IPS-18c (cell line): Measurements from ENCODE around the gene ASPN.

Source experiments
- H3K4me3 ChIP-seq: 2 replicates; pipeline ENCODE4 v1.7.0; 2013; ENCODE audit warnings: low read depth, mild to moderate bottlenecking, low read length, moderate library complexity; ENCODE audit not compliant: insufficient read depth
- H3K9me3 ChIP-seq: one replicate; pipeline ENCODE4 v1.6.1; 2013; ENCODE audit warnings: mild to moderate bottlenecking, low read length, moderate library complexity; ENCODE audit not compliant: control insufficient read depth, insufficient read depth

The ASPN gene

GRCh38 chr9:92482329-92482728 lies at the start of gene ASPN:
Gene ASPN (minus strand): TSS chr9:92482506.
- H3K4me3 ChIP-seq, result no peak within 1 kb of the TSS
- H3K9me3 ChIP-seq, result no peaks in the 10 kb centered on the region

- H3K9me3 ChIP-seq, result no peaks in the 10 kb centered on the region
- no peak overlapping the region for H3K4me3 ChIP-seq
These were observed 48.6 kb upstream of the ASPN start for GRCh38 chr9:92530893-92531292.

GRCh38 chr9:92529124-92529523 lies 46.8 kb upstream of the ASPN start:
- no peaks in the 10 kb centered on the region for H3K9me3 ChIP-seq
- H3K4me3 ChIP-seq, result no peak overlapping the region

DNA sequence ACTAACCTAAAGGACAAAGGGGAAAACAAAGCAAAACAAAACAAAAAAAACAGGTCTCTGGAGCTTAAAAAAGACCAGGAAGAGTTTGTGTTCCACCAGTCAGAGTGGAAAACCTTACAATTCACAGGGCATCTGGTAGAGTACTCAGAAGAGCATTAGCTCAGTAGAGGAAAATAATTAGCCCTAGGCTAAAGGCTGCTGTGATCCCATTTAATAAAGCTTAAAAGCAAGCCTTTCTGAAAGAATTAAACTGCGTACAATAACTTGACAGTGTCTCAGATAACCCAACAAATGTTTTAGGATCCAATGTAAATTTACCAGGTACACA lies 46.2 kb upstream of the ASPN start:
- Histone ChIP-seq H3K9me3 (no peaks in the 10 kb centered on the region), H3K4me3 (no peak overlapping the region)

GRCh38 chr9:92527832-92528521 lies 45.7 kb upstream of the ASPN start:
- no peak overlapping the region for H3K4me3 ChIP-seq
- no peaks in the 10 kb centered on the region for H3K9me3 ChIP-seq

GRCh38 chr9:92527291-92527828 lies 45.1 kb upstream of the ASPN start:
- H3K4me3 ChIP-seq, result no peak overlapping the region
- no peaks in the 10 kb centered on the region for H3K9me3 ChIP-seq

- Histone ChIP-seq H3K9me3 (no peaks in the 10 kb centered on the region), H3K4me3 (no peak overlapping the region)
These were observed 43.0 kb upstream of the ASPN start for GRCh38 chr9:92525306-92525705.

GRCh38 chr9:92524881-92525280 lies 42.6 kb upstream of the ASPN start:
- no peaks in the 10 kb centered on the region for H3K9me3 ChIP-seq
- no peak overlapping the region for H3K4me3 ChIP-seq

GRCh38 chr9:92522983-92523970 lies 41.0 kb upstream of the ASPN start:
- H3K4me3 ChIP-seq, result no peak overlapping the region
- no peaks in the 10 kb centered on the region for H3K9me3 ChIP-seq

DNA sequence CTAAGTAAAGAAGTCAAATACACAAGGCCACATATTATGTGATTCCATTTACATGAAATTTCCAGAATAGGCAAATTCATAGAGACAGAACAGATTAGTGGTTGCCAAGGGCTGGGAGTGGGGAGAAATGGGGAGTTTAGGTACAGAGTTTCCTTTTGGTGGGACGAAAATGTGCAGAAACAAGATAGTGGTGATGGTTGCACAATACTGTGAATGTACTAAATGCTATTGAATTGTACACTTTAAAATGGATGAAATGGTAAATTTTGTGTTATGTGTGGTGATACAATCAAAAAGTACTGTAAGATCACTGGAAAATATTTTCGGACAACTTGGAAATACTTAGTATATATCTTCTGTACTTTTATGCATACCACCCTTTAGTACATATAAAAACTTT lies 38.5 kb upstream of the ASPN start:
- Histone ChIP-seq H3K9me3 (no peaks in the 10 kb centered on the region), H3K4me3 (no peak overlapping the region)

DNA sequence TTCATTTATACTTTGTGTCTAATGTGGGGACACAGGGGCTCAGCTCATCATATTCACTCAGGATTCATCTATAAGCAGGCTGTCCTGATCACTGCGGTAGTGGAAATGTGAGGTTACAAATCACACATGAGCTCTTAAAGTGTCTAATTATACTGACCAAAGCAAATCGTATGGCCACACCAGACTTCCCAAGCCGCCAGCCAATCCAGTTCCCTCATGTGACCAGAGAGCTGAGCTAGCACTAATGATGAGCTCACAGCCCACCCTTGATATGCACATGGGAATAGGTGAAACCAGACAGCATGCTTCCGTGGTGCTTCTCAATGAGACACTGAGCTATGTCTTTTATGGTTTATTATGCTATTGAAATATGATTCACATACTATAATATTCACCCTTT lies 35.9 kb upstream of the ASPN start:
- Histone ChIP-seq H3K4me3 (no peak overlapping the region), H3K9me3 (no peaks in the 10 kb centered on the region)

DNA sequence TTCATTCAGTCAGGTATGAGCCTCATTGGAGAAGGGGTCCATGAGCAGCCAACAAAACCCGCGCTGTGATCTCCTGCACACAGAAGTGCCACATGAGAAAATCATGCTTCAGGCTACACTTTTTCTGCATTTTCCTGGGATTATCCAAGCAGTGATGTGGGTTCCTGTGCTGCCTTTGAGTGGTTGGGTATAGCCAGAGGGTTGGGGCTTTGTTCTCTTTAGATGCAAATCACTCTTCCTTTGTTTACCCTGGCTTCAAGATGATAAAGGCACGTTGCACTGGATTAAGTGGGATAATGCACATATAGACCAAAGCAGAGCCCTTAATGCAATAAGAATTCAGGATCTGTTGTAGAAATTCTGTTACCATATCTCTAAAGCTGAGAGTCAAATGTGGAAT lies 34.7 kb upstream of the ASPN start:
- Histone ChIP-seq H3K9me3 (no peaks in the 10 kb centered on the region), H3K4me3 (no peak overlapping the region)

GRCh38 chr9:92516521-92516920 lies 34.2 kb upstream of the ASPN start:
- Histone ChIP-seq H3K9me3 (no peaks in the 10 kb centered on the region), H3K4me3 (no peak overlapping the region)

GRCh38 chr9:92514635-92515034 lies 32.3 kb upstream of the ASPN start:
- H3K9me3 ChIP-seq, result no peaks in the 10 kb centered on the region
- no peak overlapping the region for H3K4me3 ChIP-seq

DNA sequence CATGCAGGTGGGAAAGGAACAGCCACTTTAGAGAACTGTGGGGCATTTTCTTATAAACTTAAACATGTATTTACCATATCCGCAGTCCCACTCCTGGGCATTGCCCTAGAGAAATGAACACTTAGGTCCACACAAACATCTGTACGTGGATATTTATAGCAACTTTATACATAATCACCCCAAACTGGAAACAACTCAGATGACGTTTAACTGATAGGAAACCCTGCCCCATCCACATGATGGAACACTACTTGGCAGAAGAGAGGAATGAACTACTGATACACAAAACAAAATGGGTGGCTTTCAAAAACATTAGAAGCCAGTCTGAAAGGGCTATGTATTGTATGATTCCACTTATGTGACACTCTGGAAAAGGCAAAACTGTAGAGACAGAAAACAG lies 31.0 kb upstream of the ASPN start:
- Histone ChIP-seq H3K4me3 (no peak overlapping the region), H3K9me3 (no peaks in the 10 kb centered on the region)

- no peaks in the 10 kb centered on the region for H3K9me3 ChIP-seq
- H3K4me3 ChIP-seq, result no peak overlapping the region
These were observed 30.3 kb upstream of the ASPN start for GRCh38 chr9:92512622-92513021.

DNA sequence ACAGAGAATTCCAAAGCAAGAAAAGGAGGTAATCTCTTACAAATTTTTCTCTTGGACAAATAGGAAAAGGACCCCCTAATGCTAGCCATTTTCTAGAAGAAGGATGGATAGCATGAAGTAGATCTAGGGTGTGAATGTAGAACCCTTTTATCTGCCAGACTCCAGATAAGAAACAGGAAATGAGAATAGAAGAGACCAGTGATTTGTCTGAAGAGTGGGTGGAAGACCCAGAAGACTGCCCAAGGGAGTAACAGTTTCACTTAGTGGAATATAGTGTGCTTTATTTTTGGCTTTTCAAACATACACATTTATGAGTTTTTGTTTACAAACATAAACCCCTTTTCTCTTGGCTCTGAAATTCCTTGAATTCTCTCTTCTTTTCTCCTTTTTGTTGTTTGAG lies 28.4 kb upstream of the ASPN start:
- Histone ChIP-seq H3K4me3 (no peak overlapping the region), H3K9me3 (no peaks in the 10 kb centered on the region)

DNA sequence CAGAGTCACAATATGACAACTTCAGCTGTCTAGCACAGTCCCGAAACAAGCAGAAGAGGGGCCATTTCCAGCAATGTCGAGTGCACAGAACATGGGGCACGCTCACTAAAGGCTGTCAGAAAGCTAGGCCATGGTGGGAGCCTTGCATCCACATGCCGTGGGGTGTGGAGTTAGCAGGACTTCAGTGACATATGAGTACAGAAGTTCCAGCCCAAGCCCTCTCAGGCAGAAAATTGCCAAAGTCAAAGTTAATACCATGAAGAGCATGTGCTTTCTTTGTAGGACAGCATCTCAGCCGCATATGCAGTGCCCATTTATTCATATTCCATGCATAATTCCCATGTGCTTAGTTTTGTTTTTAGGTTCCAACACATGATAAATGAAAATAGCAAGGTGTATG lies 26.7 kb upstream of the ASPN start:
- Histone ChIP-seq H3K4me3 (no peak overlapping the region), H3K9me3 (no peaks in the 10 kb centered on the region)
